ENCODE measurements around the gene PLP1.

PLP1 gene

GRCh38 chrX:103776546-103776945, at the start of gene PLP1:
Gene PLP1, plus strand, starts transcription at chrX:103776840. Its CDS starts 156 bp downstream, at chrX:103776996.
- no peak for TF ChIP-seq CTCF (IDR thresholded peaks at IDR 0.05)

- no peak for TF ChIP-seq CTCF (IDR thresholded peaks at IDR 0.05)
Measured at GRCh38 chrX:103727115-103727514, 49.5 kb upstream of the PLP1 start.

- TF ChIP-seq CTCF (IDR thresholded peaks at IDR 0.05): no peak
Measured at GRCh38 chrX:103729015-103729414, 47.6 kb upstream of the PLP1 start.

GRCh38 chrX:103730147-103730795, 46.4 kb upstream of the PLP1 start:
- TF ChIP-seq CTCF (IDR thresholded peaks at IDR 0.05): no peak

GRCh38 chrX:103730796-103731493, 45.7 kb upstream of the PLP1 start:
- TF ChIP-seq CTCF (IDR thresholded peaks at IDR 0.05): no peak

GRCh38 chrX:103733017-103733416, 43.6 kb upstream of the PLP1 start:
- TF ChIP-seq CTCF (IDR thresholded peaks at IDR 0.05): no peak

GRCh38 chrX:103734125-103734760, 42.4 kb upstream of the PLP1 start:
- TF ChIP-seq CTCF (IDR thresholded peaks at IDR 0.05): no peak

Data from LNCAP (cell line).